Upper lobe of left lung (tissue), 4 donors: ENCODE data around the gene SRSF2.

Source experiments
- EP300 ChIP-seq, 4 donors: sonication (generic); formaldehyde crosslinking; IDR thresholded peaks; one replicate each; pipeline ENCODE4 v1.5.1; 2017; ENCODE audit warnings: antibody characterized with exemption in 4 of 4, control low read depth in 2 of 4
- POLR2AphosphoS5 ChIP-seq, 2 donors: sonication (generic); formaldehyde crosslinking; IDR thresholded peaks; one replicate each; pipeline ENCODE4 v1.5.1; 2017; ENCODE audit warnings: antibody characterized with exemption in 2 of 2

DNA sequence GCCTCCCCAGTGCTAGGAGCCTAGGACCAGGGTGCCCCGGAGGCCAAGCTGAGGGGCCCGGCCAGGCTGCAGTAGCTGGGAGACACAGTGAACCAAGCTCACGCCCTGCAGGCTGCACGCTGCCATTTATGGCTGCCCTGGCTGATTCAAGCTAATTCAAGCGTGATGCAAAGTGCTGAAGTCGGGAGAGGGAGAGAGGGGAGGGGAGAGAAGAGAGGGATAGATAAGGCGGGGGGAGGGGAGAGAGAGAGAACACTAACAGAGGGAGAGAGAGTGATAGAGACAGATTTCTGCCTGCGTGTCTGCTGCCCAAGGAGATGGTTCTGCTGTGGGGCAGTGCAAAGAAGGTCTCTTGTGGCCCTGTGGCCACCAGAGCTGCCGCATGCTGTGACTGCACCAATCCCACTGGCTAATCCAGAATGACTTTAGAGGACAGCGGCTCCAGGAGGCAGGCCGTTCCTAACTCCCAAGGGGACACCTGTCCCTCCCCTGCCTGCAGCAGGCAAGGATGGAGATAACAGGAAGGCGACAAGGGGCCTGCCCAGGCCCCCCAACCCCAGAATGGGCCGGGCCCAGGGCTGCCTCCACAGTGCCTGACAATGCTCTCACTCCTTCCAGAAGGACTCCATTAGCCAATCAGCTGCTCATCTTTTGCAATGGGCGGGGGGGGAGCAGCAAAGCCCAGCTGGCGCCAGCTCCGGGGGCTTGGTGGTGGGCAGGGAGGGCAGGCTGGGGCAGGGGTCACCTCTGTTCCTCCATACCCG, 39.2 kb downstream of the SRSF2 start:
- TF ChIP-seq EP300 (IDR thresholded peaks at IDR 0.05), result no peak
- no peak for TF ChIP-seq POLR2AphosphoS5 (IDR thresholded peaks at IDR 0.05)
